Measurements from ENCODE around the gene TECPR1. TPM values are rescaled to one million over a fixed set of nuclear protein-coding genes. Genes with fewer than 3 reads are reported as not detected.

The TECPR1 gene
- 24.5 TPM for total RNA-seq

- DNase-seq (ENCODE audit: low read depth in 2 of 3, low spot score in 2 of 3), result peak; percentile 71 to 85 (median 76)
Measured at GRCh38 chr7:98251601-98252424, at the start of gene TECPR1. Gene TECPR1 (minus strand): TSS chr7:98252232. CDS start chr7:98246146, 6,086 bp downstream.

- DNase-seq (ENCODE audit: low read depth in 2 of 3, low spot score in 2 of 3), result no peak
Measured at GRCh38 chr7:98300595-98301372, 48.8 kb upstream of the TECPR1 start.

GRCh38 chr7:98297626-98298286, 45.7 kb upstream of the TECPR1 start:
- no peak for DNase-seq (ENCODE audit: low read depth in 2 of 3, low spot score in 2 of 3)

GRCh38 chr7:98296833-98297232, 44.8 kb upstream of the TECPR1 start:
- no peak for DNase-seq (ENCODE audit: low read depth in 2 of 3, low spot score in 2 of 3)

GRCh38 chr7:98295467-98296192, 43.6 kb upstream of the TECPR1 start:
- DNase-seq (ENCODE audit: low read depth in 2 of 3, low spot score in 2 of 3), result no peak

GRCh38 chr7:98294798-98295382, 42.9 kb upstream of the TECPR1 start:
- DNase-seq (ENCODE audit: low read depth in 2 of 3, low spot score in 2 of 3), result peak in 1 of 3 donors; percentile 44

GRCh38 chr7:98294326-98294725, 42.3 kb upstream of the TECPR1 start:
- no peak for DNase-seq (ENCODE audit: low read depth in 2 of 3, low spot score in 2 of 3)

- DNase-seq (ENCODE audit: low read depth in 2 of 3, low spot score in 2 of 3), result no peak
Measured at GRCh38 chr7:98293746-98294145, 41.7 kb upstream of the TECPR1 start.

GRCh38 chr7:98293265-98293664, 41.2 kb upstream of the TECPR1 start:
- no peak for DNase-seq (ENCODE audit: low read depth in 2 of 3, low spot score in 2 of 3)

GRCh38 chr7:98291717-98292116, 39.7 kb upstream of the TECPR1 start:
- DNase-seq (ENCODE audit: low read depth in 2 of 3, low spot score in 2 of 3), result no peak

- no peak for DNase-seq (ENCODE audit: low read depth in 2 of 3, low spot score in 2 of 3)
Measured at GRCh38 chr7:98289333-98289875, 37.4 kb upstream of the TECPR1 start.

- no peak for DNase-seq (ENCODE audit: low read depth in 2 of 3, low spot score in 2 of 3)
Measured at GRCh38 chr7:98288064-98288823, 36.2 kb upstream of the TECPR1 start.

GRCh38 chr7:98287486-98287959, 35.5 kb upstream of the TECPR1 start:
- DNase-seq (ENCODE audit: low read depth in 2 of 3, low spot score in 2 of 3), result no peak

GRCh38 chr7:98286701-98287485, 34.9 kb upstream of the TECPR1 start:
- DNase-seq (ENCODE audit: low read depth in 2 of 3, low spot score in 2 of 3), result no peak

- no peak for DNase-seq (ENCODE audit: low read depth in 2 of 3, low spot score in 2 of 3)
Measured at GRCh38 chr7:98286093-98286539, 34.1 kb upstream of the TECPR1 start.

- DNase-seq (ENCODE audit: low read depth in 2 of 3, low spot score in 2 of 3), result no peak
Measured at GRCh38 chr7:98285157-98286092, 33.4 kb upstream of the TECPR1 start.
